Stimulated activated naive CD8-positive, alpha-beta T cell treated with anti-CD3 and anti-CD28 coated beads, Interleukin-15, amount 100 ng/mL, for 72 hours (primary cell): ENCODE measurements around the gene CACNA1G.

Experiments used
- ATAC-seq: fragments of 150-1000 bp; cut with Tn5 transposase; 2 replicates; pipeline ENCODE4 v1.10.0; 2021; ENCODE audit warnings: mild to moderate bottlenecking, moderate library complexity
- DNase-seq, 2 donors: peaks; one replicate each; pipeline ENCODE4 v3.0.0; 2021 to 2022
- H3K27ac Mint-ChIP-seq, 2 donors: one replicate each; pipeline ENCODE4 v1.8.0; 2022; ENCODE audit warnings: mild to moderate bottlenecking in 2 of 2, mixed read lengths in 2 of 2, moderate library complexity in 2 of 2
- H3K27me3 Mint-ChIP-seq: one replicate; pipeline ENCODE4 v1.8.0; 2022; ENCODE audit warnings: mixed read lengths
- H3K4me1 Mint-ChIP-seq: one replicate; pipeline ENCODE4 v1.8.0; 2022; ENCODE audit warnings: mild to moderate bottlenecking, mixed read lengths
- H3K4me3 Mint-ChIP-seq, 2 donors: one replicate each; pipeline ENCODE4 v1.8.0; 2022; ENCODE audit warnings: mild to moderate bottlenecking in 2 of 2, mixed read lengths in 2 of 2, moderate library complexity in 1 of 2
- H3K9me3 Mint-ChIP-seq, 2 donors: one replicate each; pipeline ENCODE4 v1.8.0; 2022; ENCODE audit warnings: mixed read lengths in 2 of 2

Gene CACNA1G

GRCh38 chr17:50660042-50660886, 99.7 kb downstream of the CACNA1G start:
- ATAC-seq: no peak
- no peak for DNase-seq
- Mint-ChIP-seq H3K9me3 (no peaks in the 10 kb centered on the region), H3K27ac (peak overlapping the region; percentile 88 to 94), H3K4me3 (no peak overlapping the region), H3K4me1 (peaks cover 30% of the 10 kb centered on the region), H3K27me3 (peaks cover 16% of the 10 kb centered on the region)

- Mint-ChIP-seq H3K27ac (peak overlapping the region in 1 of 2 donors; percentile 94), H3K4me3 (no peak overlapping the region), H3K4me1 (peaks cover 30% of the 10 kb centered on the region), H3K9me3 (no peaks in the 10 kb centered on the region), H3K27me3 (peaks cover 16% of the 10 kb centered on the region)
- ATAC-seq: no peak
- DNase-seq: no peak
Observed at GRCh38 chr17:50660887-50661345, 100.4 kb downstream of the CACNA1G start.

- Mint-ChIP-seq H3K9me3 (no peaks in the 10 kb centered on the region), H3K27me3 (peaks cover 16% of the 10 kb centered on the region), H3K4me3 (peak overlapping the region in 1 of 2 donors; percentile 38), H3K4me1 (peaks cover 30% of the 10 kb centered on the region), H3K27ac (peak overlapping the region; percentile 79 to 94)
- DNase-seq (no peak), ATAC-seq (no peak)
Observed at GRCh38 chr17:50661348-50661747, 100.8 kb downstream of the CACNA1G start.

- peak overlapping the region in 1 of 2 donors; percentile 38 for H3K4me3 Mint-ChIP-seq
- H3K27me3 Mint-ChIP-seq: peaks cover 16% of the 10 kb centered on the region
- peak in 1 of 2 donors; percentile 20 for DNase-seq
- H3K9me3 Mint-ChIP-seq: no peaks in the 10 kb centered on the region
- H3K4me1 Mint-ChIP-seq: peaks cover 30% of the 10 kb centered on the region
- peak; percentile 68 for ATAC-seq
- H3K27ac Mint-ChIP-seq: peak overlapping the region; percentile 79 to 81
Observed at GRCh38 chr17:50661795-50662391, 101.4 kb downstream of the CACNA1G start.

- no peak for DNase-seq
- H3K4me1 Mint-ChIP-seq: peaks cover 30% of the 10 kb centered on the region
- peak overlapping the region; percentile 75 to 89 for H3K27ac Mint-ChIP-seq
- no peak overlapping the region for H3K4me3 Mint-ChIP-seq
- peaks cover 13% of the 10 kb centered on the region for H3K27me3 Mint-ChIP-seq
- ATAC-seq: no peak
- H3K9me3 Mint-ChIP-seq: no peaks in the 10 kb centered on the region
Observed at GRCh38 chr17:50662632-50663225, 102.2 kb downstream of the CACNA1G start.

GRCh38 chr17:50663812-50664374, 103.4 kb downstream of the CACNA1G start:
- H3K27me3 Mint-ChIP-seq: peaks cover 1% of the 10 kb centered on the region
- no peaks in the 10 kb centered on the region for H3K9me3 Mint-ChIP-seq
- peak overlapping the region in 1 of 2 donors; percentile 17 for H3K27ac Mint-ChIP-seq
- peaks cover 30% of the 10 kb centered on the region for H3K4me1 Mint-ChIP-seq
- DNase-seq: no peak
- ATAC-seq: no peak
- H3K4me3 Mint-ChIP-seq: no peak overlapping the region

GRCh38 chr17:50664788-50665458, 104.4 kb downstream of the CACNA1G start:
- Mint-ChIP-seq H3K27ac (no peak overlapping the region), H3K9me3 (no peaks in the 10 kb centered on the region), H3K4me3 (no peak overlapping the region), H3K27me3 (no peaks in the 10 kb centered on the region), H3K4me1 (peaks cover 30% of the 10 kb centered on the region)
- ATAC-seq (no peak), DNase-seq (no peak)

GRCh38 chr17:50665838-50666237, 105.3 kb downstream of the CACNA1G start:
- Mint-ChIP-seq H3K27ac (peak overlapping the region in 1 of 2 donors; percentile 21), H3K4me3 (no peak overlapping the region), H3K27me3 (no peaks in the 10 kb centered on the region), H3K4me1 (peaks cover 26% of the 10 kb centered on the region), H3K9me3 (no peaks in the 10 kb centered on the region)
- ATAC-seq (no peak), DNase-seq (no peak)

GRCh38 chr17:50666316-50666715, 105.8 kb downstream of the CACNA1G start:
- Mint-ChIP-seq H3K4me1 (peaks cover 21% of the 10 kb centered on the region), H3K27me3 (no peaks in the 10 kb centered on the region), H3K27ac (peak overlapping the region in 1 of 2 donors; percentile 16), H3K9me3 (no peaks in the 10 kb centered on the region), H3K4me3 (no peak overlapping the region)
- DNase-seq (no peak), ATAC-seq (no peak)

- Mint-ChIP-seq H3K27me3 (no peaks in the 10 kb centered on the region), H3K9me3 (no peaks in the 10 kb centered on the region), H3K4me3 (no peak overlapping the region), H3K27ac (no peak overlapping the region), H3K4me1 (peaks cover 10% of the 10 kb centered on the region)
- ATAC-seq (no peak), DNase-seq (no peak)
Observed at GRCh38 chr17:50667259-50668024, 106.9 kb downstream of the CACNA1G start.

GRCh38 chr17:50668025-50668837, 107.7 kb downstream of the CACNA1G start:
- H3K27ac Mint-ChIP-seq: no peak overlapping the region
- no peak for ATAC-seq

GRCh38 chr17:50668838-50669581, 108.5 kb downstream of the CACNA1G start:
- H3K4me3 Mint-ChIP-seq: no peak overlapping the region
- no peak for ATAC-seq
- peak overlapping the region in 1 of 2 donors; percentile 61 for H3K27ac Mint-ChIP-seq
- no peaks in the 10 kb centered on the region for H3K9me3 Mint-ChIP-seq
- no peaks in the 10 kb centered on the region for H3K4me1 Mint-ChIP-seq
- no peaks in the 10 kb centered on the region for H3K27me3 Mint-ChIP-seq
- no peak for DNase-seq

More at GRCh38 chr17:50668025-50668837, 107.7 kb downstream of the CACNA1G start:
- Mint-ChIP-seq H3K9me3 (no peaks in the 10 kb centered on the region), H3K27me3 (no peaks in the 10 kb centered on the region), H3K4me1 (peaks cover 2% of the 10 kb centered on the region), H3K4me3 (no peak overlapping the region)
- no peak for DNase-seq

- ATAC-seq (no peak), DNase-seq (no peak)
- no peaks in the 10 kb centered on the region for H3K4me1 Mint-ChIP-seq
- H3K27me3 Mint-ChIP-seq: no peaks in the 10 kb centered on the region
- no peak overlapping the region for H3K4me3 Mint-ChIP-seq
- no peaks in the 10 kb centered on the region for H3K9me3 Mint-ChIP-seq
- H3K27ac Mint-ChIP-seq: no peak overlapping the region
Observed at GRCh38 chr17:50672071-50672470, 111.6 kb downstream of the CACNA1G start.
